GM19239 (cell line): ENCODE measurements around the gene PIEZO2.
"Not testable (repeated sequence)": the region's sequence is repeated elsewhere in the genome, so short reads cannot be mapped to it uniquely, and the experiment has no call there.

Source experiments
- DNase-seq: peaks from one replicate; pipeline ENCODE4 v3.0.0; 2011; ENCODE audit warnings: low spot score; ENCODE audit not compliant: insufficient read length
- FAIRE-seq: peaks from 2 replicates; lab custom pipeline; 2011; peaks lifted over from hg19 to GRCh38; lab: Jason Lieb, UNC

Gene PIEZO2

DNA sequence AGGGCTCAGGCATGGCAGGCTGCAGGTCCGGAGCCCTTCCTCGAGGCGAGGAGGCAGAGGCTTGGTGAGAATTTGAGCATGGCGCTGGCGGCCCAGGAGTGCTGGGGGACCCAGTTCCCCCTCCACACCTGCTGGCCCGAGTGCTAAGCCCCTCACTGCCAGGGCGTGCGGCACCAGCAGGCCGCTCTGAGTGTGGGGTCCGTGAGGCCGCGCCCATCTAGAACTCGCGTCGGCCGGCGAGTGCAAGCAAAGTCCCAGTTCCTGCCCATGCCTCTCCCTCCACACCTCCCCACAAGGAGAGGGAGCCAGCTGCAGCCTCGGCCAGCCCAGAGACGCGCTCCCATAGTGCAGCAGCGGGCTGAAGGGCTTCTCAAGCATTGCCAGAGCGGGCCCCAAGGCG is 233.0 kb downstream of the PIEZO2 start:
- DNase-seq (no peak), FAIRE-seq (no peak)

DNA sequence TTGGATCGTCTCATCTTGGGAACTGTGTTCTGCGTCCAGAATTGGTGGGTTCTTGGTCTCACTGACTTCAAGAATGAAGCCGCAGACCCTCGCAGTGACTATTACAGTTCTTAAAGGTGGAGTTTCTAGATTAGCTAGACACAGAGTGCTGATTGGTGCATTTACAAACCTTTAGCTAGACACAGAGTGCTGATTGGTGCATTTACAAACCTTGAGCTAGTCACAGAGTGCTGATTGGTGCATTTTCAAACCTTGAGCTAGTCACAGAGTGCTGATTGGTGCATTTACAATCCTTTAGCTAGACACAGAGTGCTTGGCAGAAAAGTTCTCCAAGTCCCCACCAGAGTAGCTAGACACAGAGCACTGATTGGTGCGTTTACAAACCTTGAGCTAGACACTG is 233.6 kb downstream of the PIEZO2 start:
- FAIRE-seq, DNase-seq: not testable (repeated sequence)

DNA sequence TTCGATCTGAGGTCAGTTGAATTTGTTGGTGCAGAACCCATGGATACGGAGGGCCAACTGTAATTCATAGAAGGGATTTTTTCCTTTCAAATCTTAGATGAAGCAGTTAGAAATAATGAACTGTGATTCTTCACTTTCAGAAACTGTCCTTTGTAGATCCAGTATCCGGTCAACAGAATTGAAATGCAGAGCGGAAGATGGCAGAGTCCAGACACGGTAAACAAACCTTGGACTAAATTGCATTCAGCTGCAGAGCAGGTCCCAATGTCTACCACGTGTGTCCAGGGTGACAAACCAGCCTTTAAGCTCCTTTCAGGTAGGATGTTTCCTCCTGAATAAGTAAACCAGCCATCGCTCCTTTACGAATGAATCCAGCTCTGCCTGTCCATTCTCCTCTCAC is 234.8 kb downstream of the PIEZO2 start:
- not testable (repeated sequence) for FAIRE-seq

DNA sequence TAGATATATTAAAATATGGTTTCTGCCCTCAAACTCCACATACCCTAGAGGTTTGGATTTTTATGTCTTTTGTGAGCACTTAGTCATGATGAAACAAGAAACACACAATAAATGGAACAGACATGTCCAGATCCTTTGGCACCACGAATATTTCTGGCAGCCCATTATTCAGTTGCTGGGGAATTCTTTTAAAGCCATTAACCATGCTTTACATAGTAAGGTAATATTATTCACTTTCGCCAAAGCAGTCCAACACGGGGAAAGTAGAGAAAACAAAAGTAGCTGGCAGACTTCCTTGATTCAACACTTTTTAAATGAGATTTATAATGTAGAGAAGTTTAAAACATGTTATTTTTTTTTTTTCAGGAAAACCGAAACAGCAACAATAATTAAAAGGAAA is 235.4 kb downstream of the PIEZO2 start:
- DNase-seq, result no peak
- FAIRE-seq, result no peak

More for the DNA sequence above, 234.8 kb downstream of the PIEZO2 start:
- not testable (repeated sequence) for DNase-seq

DNA sequence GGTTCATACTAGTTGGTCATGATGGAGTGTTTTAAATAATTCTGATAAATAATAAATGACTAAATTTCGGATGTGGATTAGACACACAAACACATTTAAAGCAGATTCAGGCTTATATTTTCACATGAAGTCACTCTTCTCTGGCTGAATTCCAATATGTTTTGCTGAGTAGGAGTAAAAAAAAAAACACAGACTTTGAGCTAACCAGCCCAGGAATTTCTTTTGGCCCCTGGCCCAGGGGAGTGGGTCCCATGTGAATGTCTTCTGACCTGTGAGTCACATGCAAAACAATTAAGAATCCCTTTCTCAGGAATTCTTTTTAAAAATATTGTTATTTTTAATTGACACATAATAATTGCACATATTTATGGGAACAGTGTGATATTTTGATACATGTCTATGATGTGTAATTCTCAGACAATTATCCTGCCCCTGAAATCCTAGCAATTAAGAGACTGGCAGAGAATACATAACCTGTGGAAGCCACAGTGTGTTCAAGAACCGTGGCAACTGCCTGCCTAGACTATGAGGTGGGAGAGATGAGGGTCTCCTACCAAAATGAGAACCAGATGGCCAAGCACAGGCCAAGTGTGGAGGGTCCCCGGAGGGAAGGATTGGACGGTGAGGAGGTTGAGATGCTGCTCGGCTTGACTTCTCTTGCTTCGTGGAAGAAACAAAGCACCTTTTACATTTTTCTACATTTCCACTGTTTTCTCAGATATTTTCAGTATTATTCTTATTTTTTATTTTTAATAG is 236.4 kb downstream of the PIEZO2 start:
- DNase-seq (no peak), FAIRE-seq (no peak)

DNA sequence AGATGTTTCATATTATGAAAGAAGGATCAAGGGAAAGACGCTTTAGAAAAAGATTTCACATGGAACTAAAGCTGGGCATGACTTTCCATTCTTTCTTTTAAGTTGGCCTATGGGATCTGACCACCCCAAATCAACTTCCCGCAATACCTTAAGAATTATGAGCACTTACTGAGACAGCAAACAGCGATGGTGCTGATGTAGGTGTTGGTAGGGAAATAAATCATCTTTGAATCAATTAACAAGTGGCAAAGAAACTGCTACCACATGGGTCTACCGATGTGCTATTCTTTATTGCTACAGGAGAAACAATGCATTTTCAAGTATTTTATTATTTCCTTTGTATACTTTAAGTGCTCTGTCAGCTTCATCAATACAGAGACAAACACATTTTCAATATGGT is 239.6 kb downstream of the PIEZO2 start:
- FAIRE-seq (no peak), DNase-seq (no peak)

DNA sequence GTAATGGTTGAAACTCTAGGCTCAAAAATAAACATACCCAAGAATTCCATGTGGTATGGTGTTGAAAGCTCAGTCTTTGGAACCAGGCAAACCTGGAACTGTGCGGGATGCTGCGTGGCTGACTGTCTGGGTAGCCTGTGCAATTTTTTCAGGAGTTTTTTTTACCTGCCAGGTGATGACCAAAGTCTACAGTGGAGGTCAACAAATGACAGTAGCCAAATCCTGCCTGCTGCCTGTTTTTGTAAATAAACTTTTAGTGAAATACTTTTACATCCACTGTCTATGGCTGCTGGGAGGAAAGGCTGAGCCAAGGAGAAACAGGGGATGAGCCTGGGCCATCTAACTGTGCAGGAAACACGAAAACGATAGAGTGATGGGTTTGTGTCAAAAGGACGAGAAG is 240.6 kb downstream of the PIEZO2 start:
- no peak for FAIRE-seq
- no peak for DNase-seq

DNA sequence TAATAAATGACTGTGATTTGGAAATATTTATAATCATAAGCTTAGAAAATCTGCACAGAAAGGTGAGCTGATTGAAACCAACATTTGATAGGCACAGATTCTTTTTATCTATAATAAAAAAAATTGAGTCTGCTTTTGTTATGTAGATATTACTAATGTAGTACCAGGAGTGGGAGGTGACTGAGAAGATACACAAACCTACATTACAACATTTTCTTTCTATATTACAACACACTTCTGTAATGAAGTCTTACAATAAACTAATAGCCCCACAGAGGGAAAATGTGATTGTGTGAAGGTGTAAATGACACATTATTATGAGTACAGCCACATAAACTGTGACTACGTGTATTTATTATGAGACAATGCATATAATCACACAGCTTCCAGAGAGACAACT is 241.6 kb downstream of the PIEZO2 start:
- no peak for DNase-seq
- no peak for FAIRE-seq

DNA sequence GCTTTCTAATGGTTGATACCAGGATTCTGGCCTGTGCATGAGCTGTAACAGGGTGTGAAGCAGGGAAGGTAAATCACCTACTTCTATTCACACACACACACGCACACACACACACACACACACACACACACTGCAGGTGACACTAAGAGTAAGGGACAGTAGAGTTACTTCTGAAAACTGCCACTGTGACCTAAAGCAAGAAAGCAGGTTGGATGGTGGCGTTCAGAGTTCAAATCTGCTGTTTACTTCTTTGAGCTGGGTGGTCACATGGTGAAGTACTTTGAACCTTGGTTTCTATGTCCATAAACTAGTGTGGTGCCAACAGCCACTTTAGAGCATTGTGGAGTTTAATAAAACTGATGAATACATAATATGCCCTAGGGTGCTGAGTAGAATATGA is 248.0 kb downstream of the PIEZO2 start:
- DNase-seq (no peak), FAIRE-seq (no peak)

DNA sequence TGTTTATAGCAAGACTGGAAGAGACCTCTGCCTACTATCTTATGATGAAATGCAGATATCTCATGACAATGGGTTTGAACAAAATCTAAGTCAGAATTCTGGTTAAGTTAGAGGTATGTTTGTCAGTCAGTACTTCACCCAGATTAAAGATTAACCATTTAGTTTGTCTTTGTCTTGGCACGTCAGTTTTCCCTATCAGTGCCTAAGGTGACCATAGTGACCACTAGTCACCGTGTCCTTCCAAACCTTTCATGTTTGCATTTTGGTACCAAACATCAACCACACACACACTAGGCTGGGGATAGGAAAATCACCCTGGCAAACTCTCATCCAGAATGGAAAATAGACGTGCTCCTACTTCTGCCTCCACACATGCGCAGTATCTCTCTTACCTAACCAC is 248.9 kb downstream of the PIEZO2 start:
- no peak for DNase-seq
- FAIRE-seq, result peak; percentile 40

DNA sequence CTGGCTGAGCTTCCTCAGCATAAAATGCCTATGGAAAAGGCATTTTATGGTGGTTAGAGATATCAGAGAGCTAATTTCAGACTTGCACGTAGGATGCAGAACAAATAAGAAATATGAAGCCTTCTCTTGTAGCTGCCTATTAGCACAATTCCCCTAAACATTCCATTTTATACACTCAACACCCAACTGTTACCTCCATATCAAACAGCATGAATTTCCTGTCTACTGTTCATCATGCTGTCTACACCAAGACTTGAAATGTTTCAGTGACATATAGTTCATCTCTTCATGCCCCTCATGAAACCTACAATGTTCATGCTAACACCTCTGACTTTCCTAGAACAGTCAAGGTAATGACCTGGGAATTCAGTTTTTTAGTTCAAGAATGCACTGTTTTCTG is 249.9 kb downstream of the PIEZO2 start:
- DNase-seq, result no peak
- peak; percentile 59 for FAIRE-seq

DNA sequence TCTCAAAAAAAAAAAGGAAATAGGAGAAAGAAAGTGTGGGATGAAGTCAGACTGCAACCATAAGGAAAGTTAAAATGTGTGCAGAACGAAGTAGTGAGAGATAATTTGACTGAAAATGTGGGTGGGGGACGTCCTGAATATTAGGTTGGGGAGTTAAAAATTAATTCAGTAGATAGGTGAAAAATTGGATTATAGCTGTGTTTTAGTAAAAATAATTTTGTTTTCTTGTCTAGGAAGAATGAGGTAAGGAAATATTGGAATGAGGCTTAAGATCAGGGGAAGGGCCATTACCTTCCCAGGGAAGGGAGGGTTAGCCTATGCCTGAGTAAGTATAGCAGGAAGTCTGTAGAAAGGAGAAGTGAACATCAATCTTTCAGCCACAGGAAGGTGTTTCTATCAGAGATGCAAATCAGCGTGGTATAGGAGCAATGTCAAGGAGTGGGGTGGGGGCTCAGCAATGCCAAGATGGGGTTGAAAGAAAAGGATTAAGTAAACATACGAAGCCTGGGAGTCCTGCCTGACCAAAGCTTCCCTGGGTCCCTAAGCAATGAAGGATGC is 250.9 kb downstream of the PIEZO2 start:
- peak; percentile 33 for FAIRE-seq
- no peak for DNase-seq

DNA sequence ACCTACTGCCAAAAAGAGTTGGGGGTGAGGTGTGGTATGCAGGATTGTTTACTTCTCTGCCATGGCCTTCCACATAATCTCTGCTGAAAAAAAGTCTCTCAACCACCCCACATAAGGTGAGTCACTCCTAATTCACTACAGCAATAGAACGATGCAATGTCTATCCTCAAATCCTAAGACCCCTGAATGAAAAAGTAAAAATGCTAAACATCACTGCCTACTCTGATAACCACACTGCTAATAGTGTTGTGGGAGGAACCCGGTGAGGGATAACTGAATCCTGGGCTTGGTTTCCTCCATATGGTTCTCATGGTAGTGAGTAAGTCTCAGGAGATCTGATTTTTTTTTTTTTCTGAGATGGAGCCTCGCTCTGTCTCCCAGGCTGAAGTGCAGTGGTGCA is 252.5 kb downstream of the PIEZO2 start:
- no peak for DNase-seq

DNA sequence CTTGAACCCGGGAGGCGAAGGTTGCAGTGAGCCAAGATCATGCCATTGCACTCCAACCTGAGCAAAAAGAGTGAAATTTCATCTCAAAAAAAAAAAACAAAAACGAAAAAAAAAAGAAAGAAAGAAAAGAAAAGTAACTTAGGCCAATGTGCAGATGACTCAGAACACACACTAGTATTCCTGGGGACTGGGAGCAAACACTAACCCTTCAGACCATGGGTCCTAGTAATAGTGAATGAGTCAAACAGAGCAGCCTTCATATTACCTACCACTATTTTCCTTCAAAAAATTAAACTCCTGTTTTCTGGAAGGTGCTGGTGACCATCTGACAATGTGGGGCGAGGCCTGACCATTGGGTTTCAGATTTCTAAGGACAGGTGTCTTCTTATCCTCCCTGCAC is 253.4 kb downstream of the PIEZO2 start:
- FAIRE-seq (no peak), DNase-seq (no peak)

More for the DNA sequence above, 252.5 kb downstream of the PIEZO2 start:
- FAIRE-seq, result peak; percentile 51

DNA sequence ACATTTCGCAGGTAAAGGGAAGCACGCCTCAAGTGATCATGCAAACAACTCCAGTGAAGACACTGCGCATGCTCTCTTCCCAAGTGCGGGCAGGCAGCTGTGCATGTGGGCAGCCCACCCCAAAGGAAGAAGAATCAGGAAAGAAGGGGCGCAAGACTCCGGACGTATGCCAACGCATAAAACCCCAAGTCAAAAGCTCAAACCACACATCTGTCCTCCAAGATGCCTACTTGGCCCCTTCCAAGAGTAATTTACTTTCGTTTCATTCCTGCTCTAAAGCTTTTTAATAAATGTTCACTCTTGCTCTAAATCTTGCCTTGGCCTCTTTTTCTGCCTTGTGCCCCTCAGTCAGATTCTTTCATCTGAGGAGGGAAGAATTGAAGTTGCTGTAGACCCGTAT is 254.9 kb downstream of the PIEZO2 start:
- FAIRE-seq (peak; percentile 4), DNase-seq (no peak)

DNA sequence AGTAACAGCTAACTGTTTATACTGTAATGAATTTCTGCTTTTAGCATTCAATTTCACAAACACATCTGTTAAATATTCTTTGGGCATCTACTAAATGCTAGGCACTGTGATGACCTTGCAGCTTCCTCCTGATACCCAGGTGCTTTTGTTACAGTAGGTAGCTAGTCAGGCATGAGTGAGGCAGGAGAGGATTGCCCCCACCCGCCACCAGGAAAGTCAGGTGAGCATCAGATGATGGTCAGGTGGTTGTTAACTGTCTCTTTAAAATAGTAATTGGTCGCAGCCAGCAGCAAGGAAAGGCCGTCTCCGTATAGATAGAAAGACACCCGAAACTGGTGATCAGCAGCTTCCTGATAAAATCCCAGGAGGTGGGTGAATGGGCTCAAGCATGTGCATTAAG is 255.6 kb downstream of the PIEZO2 start:
- FAIRE-seq, result no peak
- DNase-seq, result no peak

DNA sequence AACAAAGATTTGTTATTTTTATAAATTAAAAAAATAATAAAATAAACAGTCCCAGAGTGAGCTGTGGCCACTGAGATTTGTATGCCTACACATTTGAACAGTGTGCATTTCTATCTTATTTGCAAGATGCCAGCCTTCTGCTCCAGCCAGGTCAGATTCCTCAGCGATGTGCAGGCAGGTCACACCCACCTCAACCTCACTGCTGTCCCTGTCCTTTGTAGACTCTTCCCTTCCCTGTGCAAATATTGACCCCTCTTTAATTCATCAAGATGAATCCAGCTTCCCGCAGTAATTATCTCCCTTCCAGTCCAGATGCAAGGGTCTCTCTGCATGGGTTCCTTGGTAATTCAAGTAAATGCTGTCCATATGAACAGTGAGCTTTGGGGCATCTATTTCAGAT is 256.2 kb downstream of the PIEZO2 start:
- no peak for FAIRE-seq
- DNase-seq, result no peak

DNA sequence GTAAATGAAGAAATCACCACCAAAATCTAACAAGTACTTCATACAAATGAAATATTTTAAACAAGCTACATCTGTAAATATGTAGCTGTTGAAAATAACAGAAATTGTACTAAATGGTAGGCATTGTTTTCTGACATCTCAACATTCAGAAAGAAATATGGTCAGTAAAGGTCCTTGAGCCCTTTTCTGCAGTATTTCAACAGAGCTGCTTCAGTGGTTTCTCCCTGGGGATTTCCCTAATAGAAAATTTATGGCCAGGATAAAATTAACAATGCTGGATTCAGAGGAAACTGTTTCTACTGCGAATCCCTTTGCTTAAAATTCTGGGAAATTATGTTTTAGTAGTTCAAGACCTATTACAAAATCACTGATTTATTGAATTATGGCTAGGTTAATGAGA is 256.6 kb downstream of the PIEZO2 start:
- no peak for DNase-seq
- FAIRE-seq, result no peak

DNA sequence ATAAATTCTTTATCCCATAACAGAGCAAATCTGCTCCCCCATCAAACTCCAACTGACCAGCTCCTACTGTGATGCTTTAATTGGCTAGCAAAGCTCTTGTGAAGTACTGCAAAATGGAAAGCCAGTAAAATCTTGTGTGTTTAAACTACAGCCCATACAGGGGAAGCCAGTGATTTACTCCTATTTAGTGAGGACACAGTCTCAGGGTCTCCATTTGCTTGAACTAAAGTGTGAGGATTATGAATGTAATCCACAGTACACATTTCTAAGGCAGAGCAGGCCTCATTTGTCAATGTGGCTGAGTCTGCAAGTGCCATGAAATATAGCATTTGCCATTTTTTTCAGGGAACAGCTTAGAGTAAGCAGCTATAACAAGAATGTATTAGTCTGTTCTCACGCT is 259.3 kb downstream of the PIEZO2 start:
- DNase-seq (no peak), FAIRE-seq (no peak)

DNA sequence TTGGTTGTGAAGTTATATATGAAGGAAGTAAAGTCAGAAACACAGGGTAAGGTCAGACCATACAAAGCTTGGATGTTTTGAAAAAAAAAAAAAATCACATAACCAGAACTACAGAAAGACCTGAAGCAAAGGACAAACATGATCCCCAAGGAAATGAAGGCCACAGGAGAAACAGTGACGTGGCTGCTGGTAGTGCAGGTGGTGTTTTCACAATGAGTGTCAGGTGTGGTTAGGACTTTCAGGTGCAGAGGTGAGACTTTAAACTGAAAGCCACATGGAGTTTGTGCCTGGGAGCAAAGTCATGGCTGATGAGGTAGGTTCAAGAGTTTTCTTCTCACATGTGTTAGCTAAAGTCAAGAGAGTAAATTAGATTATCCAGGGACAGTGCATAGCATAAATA is 270.7 kb downstream of the PIEZO2 start:
- DNase-seq (peak; percentile 42), FAIRE-seq (peak; percentile 97)

DNA sequence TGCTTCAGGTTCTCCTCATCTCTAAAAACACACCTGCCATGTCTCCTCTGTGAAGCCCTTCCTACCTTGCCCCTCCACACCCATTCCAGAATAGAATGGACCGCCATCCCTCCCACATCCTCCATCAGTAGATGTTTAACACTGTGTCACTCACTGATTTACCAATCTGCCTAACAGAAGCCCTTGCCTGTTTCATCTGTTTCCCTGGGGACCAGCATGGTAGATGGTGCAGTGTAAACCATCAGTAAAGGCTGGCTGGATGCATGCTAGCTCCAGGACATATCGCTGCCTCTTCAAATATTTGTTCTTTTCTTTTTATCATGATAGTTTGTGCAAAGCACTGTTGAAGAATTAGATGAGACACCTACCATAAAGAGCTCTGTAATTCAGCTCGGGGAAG is 271.4 kb downstream of the PIEZO2 start:
- FAIRE-seq, result peak; percentile 74
- DNase-seq, result no peak

DNA sequence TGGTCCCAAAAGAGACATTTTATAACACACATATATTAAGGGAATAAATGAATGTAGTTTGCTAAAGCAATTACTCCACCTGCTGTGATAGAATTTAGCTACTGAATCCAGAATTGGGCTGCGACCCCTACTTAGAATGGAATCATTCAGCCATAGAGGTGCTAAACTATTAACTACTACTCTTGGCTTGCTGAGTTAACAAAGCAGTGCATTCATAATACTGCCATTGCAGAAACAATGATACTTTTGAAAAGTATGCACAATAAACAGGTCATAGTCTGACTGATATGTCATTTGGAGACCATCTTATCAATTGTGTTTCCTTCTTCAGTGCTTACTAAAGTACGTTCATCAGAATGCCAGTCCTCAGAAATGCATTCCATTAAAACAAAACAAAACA is 273.6 kb downstream of the PIEZO2 start:
- DNase-seq (no peak), FAIRE-seq (no peak)
